ENCODE results near the gene EXOC6B.

GRCh38 chr2:72630767-72631166 is 195.1 kb downstream of the EXOC6B start:
- no peak for TF ChIP-seq CTCF (IDR thresholded peaks at IDR 0.05)
- no peak for TF ChIP-seq POLR2A (IDR thresholded peaks at IDR 0.05)

Data from heart left ventricle (tissue), 13 donors.